Measurements from ENCODE around the gene C3AR1.

The C3AR1 gene

GRCh38 chr12:8082808-8083100, 16.6 kb upstream of the C3AR1 start:
- Histone ChIP-seq H3K4me1 (ENCODE audit: control insufficient read depth, low read depth, low read length) (peaks cover 3% of the 10 kb centered on the region), H2AK5ac (ENCODE audit: low read length) (no peak overlapping the region), H3K79me2 (ENCODE audit: control insufficient read depth, insufficient read depth, low read length) (peaks cover 16% of the 10 kb centered on the region), H3K27me3 (ENCODE audit: insufficient read depth, low read length, poor library complexity) (no peaks in the 10 kb centered on the region), H3K23ac (ENCODE audit: low read length) (no peak overlapping the region), H3K56ac (ENCODE audit: low read length) (peak overlapping the region; percentile 97), H4K5ac (ENCODE audit: low read length) (no peak overlapping the region), H4K8ac (ENCODE audit: low read depth, low read length) (no peak overlapping the region), H3K27ac (ENCODE audit: low read depth, low read length) (no peak overlapping the region), H2BK120ac (ENCODE audit: low read depth, low read length) (no peak overlapping the region), H3K18ac (ENCODE audit: low read length) (no peak overlapping the region), H2BK15ac (replicated peaks; ENCODE audit: low read depth) (no peak overlapping the region), H3K36me3 (ENCODE audit: control insufficient read depth, insufficient read depth, low read length) (no peaks in the 10 kb centered on the region), H3K9ac (ENCODE audit: low read length) (peak overlapping the region; percentile 79), H3K79me1 (ENCODE audit: low read length) (peaks cover 2% of the 10 kb centered on the region), H3K4me2 (ENCODE audit: low read length) (peak overlapping the region; percentile 65), H2BK5ac (ENCODE audit: low read length) (no peak overlapping the region), H3K4ac (ENCODE audit: low read depth, low read length) (no peak overlapping the region), H3K4me3 (ENCODE audit: low read length) (peak overlapping the region; percentile 93)
- no CpG with 5 or more reads among the region's 4 CpGs for WGBS (ENCODE audit: extremely low coverage, insufficient coverage, low lambda C conversion rate)
- no peak for DNase-seq

- H2BK15ac ChIP-seq (replicated peaks; ENCODE audit: low read depth): no peak overlapping the region
- peak overlapping the region; percentile 69 for H3K18ac ChIP-seq (ENCODE audit: low read length)
- peak overlapping the region; percentile 68 for H3K4me2 ChIP-seq (ENCODE audit: low read length)
- H2BK120ac ChIP-seq (ENCODE audit: low read depth, low read length): no peak overlapping the region
- H3K27ac ChIP-seq (ENCODE audit: low read depth, low read length): peak overlapping the region; percentile 76
- no peak overlapping the region for H2AK5ac ChIP-seq (ENCODE audit: low read length)
- H3K4me3 ChIP-seq (ENCODE audit: low read length): peak overlapping the region; percentile 93
- peaks cover 3% of the 10 kb centered on the region for H3K4me1 ChIP-seq (ENCODE audit: control insufficient read depth, low read depth, low read length)
- H3K9ac ChIP-seq (ENCODE audit: low read length): peak overlapping the region; percentile 87
- peak overlapping the region; percentile 50 for H3K4ac ChIP-seq (ENCODE audit: low read depth, low read length)
- H3K56ac ChIP-seq (ENCODE audit: low read length): peak overlapping the region; percentile 95
- no CpG with 5 or more reads among the region's 15 CpGs for WGBS (ENCODE audit: extremely low coverage, insufficient coverage, low lambda C conversion rate)
- no peak overlapping the region for H4K8ac ChIP-seq (ENCODE audit: low read depth, low read length)
- H3K79me2 ChIP-seq (ENCODE audit: control insufficient read depth, insufficient read depth, low read length): peaks cover 15% of the 10 kb centered on the region
- no peaks in the 10 kb centered on the region for H3K36me3 ChIP-seq (ENCODE audit: control insufficient read depth, insufficient read depth, low read length)
- H3K27me3 ChIP-seq (ENCODE audit: insufficient read depth, low read length, poor library complexity): no peaks in the 10 kb centered on the region
- H4K5ac ChIP-seq (ENCODE audit: low read length): no peak overlapping the region
- DNase-seq: no peak
- no peak overlapping the region for H2BK5ac ChIP-seq (ENCODE audit: low read length)
- H3K23ac ChIP-seq (ENCODE audit: low read length): no peak overlapping the region
- peaks cover 2% of the 10 kb centered on the region for H3K79me1 ChIP-seq (ENCODE audit: low read length)
Measured at GRCh38 chr12:8081251-8081920, 15.2 kb upstream of the C3AR1 start.

- Histone ChIP-seq H3K18ac (ENCODE audit: low read length) (no peak overlapping the region), H3K23ac (ENCODE audit: low read length) (no peak overlapping the region), H3K79me1 (ENCODE audit: low read length) (peaks cover 2% of the 10 kb centered on the region), H3K9ac (ENCODE audit: low read length) (no peak overlapping the region), H3K4me2 (ENCODE audit: low read length) (no peak overlapping the region), H4K5ac (ENCODE audit: low read length) (no peak overlapping the region), H2AK5ac (ENCODE audit: low read length) (no peak overlapping the region), H4K8ac (ENCODE audit: low read depth, low read length) (no peak overlapping the region), H3K56ac (ENCODE audit: low read length) (no peak overlapping the region), H3K36me3 (ENCODE audit: control insufficient read depth, insufficient read depth, low read length) (no peaks in the 10 kb centered on the region), H3K27ac (ENCODE audit: low read depth, low read length) (no peak overlapping the region), H3K4ac (ENCODE audit: low read depth, low read length) (no peak overlapping the region), H2BK120ac (ENCODE audit: low read depth, low read length) (no peak overlapping the region), H3K4me3 (ENCODE audit: low read length) (no peak overlapping the region), H3K79me2 (ENCODE audit: control insufficient read depth, insufficient read depth, low read length) (peaks cover 15% of the 10 kb centered on the region), H2BK5ac (ENCODE audit: low read length) (no peak overlapping the region), H2BK15ac (replicated peaks; ENCODE audit: low read depth) (no peak overlapping the region), H3K4me1 (ENCODE audit: control insufficient read depth, low read depth, low read length) (peaks cover 3% of the 10 kb centered on the region), H3K27me3 (ENCODE audit: insufficient read depth, low read length, poor library complexity) (no peaks in the 10 kb centered on the region)
- no peak for DNase-seq
Measured at GRCh38 chr12:8080120-8080519, 14.0 kb upstream of the C3AR1 start.

GRCh38 chr12:8078916-8079315, 12.8 kb upstream of the C3AR1 start:
- Histone ChIP-seq H2BK5ac (ENCODE audit: low read length) (no peak overlapping the region), H3K79me1 (ENCODE audit: low read length) (peaks cover 2% of the 10 kb centered on the region), H3K27me3 (ENCODE audit: insufficient read depth, low read length, poor library complexity) (no peaks in the 10 kb centered on the region), H3K36me3 (ENCODE audit: control insufficient read depth, insufficient read depth, low read length) (no peaks in the 10 kb centered on the region), H4K5ac (ENCODE audit: low read length) (no peak overlapping the region), H3K4me1 (ENCODE audit: control insufficient read depth, low read depth, low read length) (peaks cover 3% of the 10 kb centered on the region), H2AK5ac (ENCODE audit: low read length) (no peak overlapping the region), H3K4ac (ENCODE audit: low read depth, low read length) (no peak overlapping the region), H3K18ac (ENCODE audit: low read length) (no peak overlapping the region), H3K9ac (ENCODE audit: low read length) (no peak overlapping the region), H2BK15ac (replicated peaks; ENCODE audit: low read depth) (no peak overlapping the region), H3K4me2 (ENCODE audit: low read length) (no peak overlapping the region), H2BK120ac (ENCODE audit: low read depth, low read length) (no peak overlapping the region), H3K23ac (ENCODE audit: low read length) (no peak overlapping the region), H3K4me3 (ENCODE audit: low read length) (no peak overlapping the region), H3K27ac (ENCODE audit: low read depth, low read length) (no peak overlapping the region), H4K8ac (ENCODE audit: low read depth, low read length) (no peak overlapping the region), H3K79me2 (ENCODE audit: control insufficient read depth, insufficient read depth, low read length) (peaks cover 12% of the 10 kb centered on the region), H3K56ac (ENCODE audit: low read length) (no peak overlapping the region)
- WGBS (ENCODE audit: extremely low coverage, insufficient coverage, low lambda C conversion rate): no CpG with 5 or more reads among the region's 2 CpGs
- DNase-seq: no peak

GRCh38 chr12:8078398-8078797, 12.2 kb upstream of the C3AR1 start:
- H2BK120ac ChIP-seq (ENCODE audit: low read depth, low read length): no peak overlapping the region
- H2AK5ac ChIP-seq (ENCODE audit: low read length): no peak overlapping the region
- H3K18ac ChIP-seq (ENCODE audit: low read length): no peak overlapping the region
- no peak overlapping the region for H3K4ac ChIP-seq (ENCODE audit: low read depth, low read length)
- H3K9ac ChIP-seq (ENCODE audit: low read length): no peak overlapping the region
- no peaks in the 10 kb centered on the region for H3K27me3 ChIP-seq (ENCODE audit: insufficient read depth, low read length, poor library complexity)
- H2BK15ac ChIP-seq (replicated peaks; ENCODE audit: low read depth): no peak overlapping the region
- no peak overlapping the region for H3K4me3 ChIP-seq (ENCODE audit: low read length)
- no peak overlapping the region for H3K23ac ChIP-seq (ENCODE audit: low read length)
- peaks cover 9% of the 10 kb centered on the region for H3K79me2 ChIP-seq (ENCODE audit: control insufficient read depth, insufficient read depth, low read length)
- H3K79me1 ChIP-seq (ENCODE audit: low read length): peaks cover 2% of the 10 kb centered on the region
- H3K27ac ChIP-seq (ENCODE audit: low read depth, low read length): no peak overlapping the region
- no peak overlapping the region for H3K4me2 ChIP-seq (ENCODE audit: low read length)
- DNase-seq: peak; percentile 68
- H3K4me1 ChIP-seq (ENCODE audit: control insufficient read depth, low read depth, low read length): peaks cover 3% of the 10 kb centered on the region
- WGBS (ENCODE audit: extremely low coverage, insufficient coverage, low lambda C conversion rate): no CpG with 5 or more reads among the region's 4 CpGs
- H4K5ac ChIP-seq (ENCODE audit: low read length): no peak overlapping the region
- no peak overlapping the region for H2BK5ac ChIP-seq (ENCODE audit: low read length)
- no peak overlapping the region for H4K8ac ChIP-seq (ENCODE audit: low read depth, low read length)
- no peak overlapping the region for H3K56ac ChIP-seq (ENCODE audit: low read length)
- H3K36me3 ChIP-seq (ENCODE audit: control insufficient read depth, insufficient read depth, low read length): no peaks in the 10 kb centered on the region

GRCh38 chr12:8077207-8077606, 11.0 kb upstream of the C3AR1 start:
- Histone ChIP-seq H3K56ac (ENCODE audit: low read length) (no peak overlapping the region), H3K9ac (ENCODE audit: low read length) (no peak overlapping the region), H2BK5ac (ENCODE audit: low read length) (no peak overlapping the region), H3K79me1 (ENCODE audit: low read length) (no peaks in the 10 kb centered on the region), H3K79me2 (ENCODE audit: control insufficient read depth, insufficient read depth, low read length) (peaks cover under 1% of the 10 kb centered on the region), H3K4me3 (ENCODE audit: low read length) (no peak overlapping the region), H3K23ac (ENCODE audit: low read length) (no peak overlapping the region), H3K4ac (ENCODE audit: low read depth, low read length) (no peak overlapping the region), H4K5ac (ENCODE audit: low read length) (no peak overlapping the region), H3K36me3 (ENCODE audit: control insufficient read depth, insufficient read depth, low read length) (no peaks in the 10 kb centered on the region), H3K27me3 (ENCODE audit: insufficient read depth, low read length, poor library complexity) (no peaks in the 10 kb centered on the region), H3K18ac (ENCODE audit: low read length) (no peak overlapping the region), H2AK5ac (ENCODE audit: low read length) (no peak overlapping the region), H2BK15ac (replicated peaks; ENCODE audit: low read depth) (no peak overlapping the region), H3K4me2 (ENCODE audit: low read length) (no peak overlapping the region), H3K27ac (ENCODE audit: low read depth, low read length) (no peak overlapping the region), H2BK120ac (ENCODE audit: low read depth, low read length) (no peak overlapping the region), H3K4me1 (ENCODE audit: control insufficient read depth, low read depth, low read length) (peaks cover 1% of the 10 kb centered on the region), H4K8ac (ENCODE audit: low read depth, low read length) (no peak overlapping the region)
- WGBS (ENCODE audit: extremely low coverage, insufficient coverage, low lambda C conversion rate): no CpG with 5 or more reads among the region's 4 CpGs
- peak; percentile 56 for DNase-seq
